Mesothelial cell of epicardium (in vitro differentiated cells): Measurements from ENCODE around the gene TBX1. TPM values are rescaled to one million over a fixed set of nuclear protein-coding genes. Genes with fewer than 3 reads are reported as not detected.
A peak's percentile ranks its signal among the peaks of the same experiment; 100 is the strongest.

ENCODE experiments used
- DNase-seq, 2 experiments: peaks; one replicate each; pipeline ENCODE4 v3.0.0; 2021; ENCODE audit warnings: low spot score in 2 of 2; ENCODE audit not compliant: unreplicated experiment in 2 of 2
- H3K27ac Mint-ChIP-seq: 2 replicates; pipeline ENCODE4 v1.8.0; 2021; ENCODE audit warnings: mixed read lengths
- H3K27me3 Mint-ChIP-seq: 2 replicates; pipeline ENCODE4 v1.8.0; 2021; ENCODE audit warnings: low read depth, mixed read lengths
- H3K36me3 Mint-ChIP-seq: 2 replicates; pipeline ENCODE4 v1.8.0; 2021; ENCODE audit warnings: mixed read lengths
- H3K4me1 Mint-ChIP-seq: 2 replicates; pipeline ENCODE4 v1.8.0; 2021; ENCODE audit warnings: mixed read lengths
- H3K4me3 Mint-ChIP-seq: 2 replicates; pipeline ENCODE4 v1.8.0; 2021; ENCODE audit warnings: mild to moderate bottlenecking, moderate library complexity, mixed read lengths
- H3K9me3 Mint-ChIP-seq: 2 replicates; pipeline ENCODE4 v1.8.0; 2021; ENCODE audit warnings: mixed read lengths
- total RNA-seq: library from RNA; stranded (reverse); gene quantifications from 3 replicates; pipeline ENCODE4 v1.2.1, GENCODE V29; 2021
- TF ChIP-seq, protein P1 (sequence below): fragments of 200-600 bp; sonication (generic); IDR thresholded peaks from one replicate; pipeline ENCODE4 v1.5.0; 2021; ENCODE audit warnings: antibody characterized with exemption; ENCODE audit not compliant: unreplicated experiment

TBX1 gene
- total RNA-seq, 1 donor from 2014 or later = 0.45 TPM

DNA sequence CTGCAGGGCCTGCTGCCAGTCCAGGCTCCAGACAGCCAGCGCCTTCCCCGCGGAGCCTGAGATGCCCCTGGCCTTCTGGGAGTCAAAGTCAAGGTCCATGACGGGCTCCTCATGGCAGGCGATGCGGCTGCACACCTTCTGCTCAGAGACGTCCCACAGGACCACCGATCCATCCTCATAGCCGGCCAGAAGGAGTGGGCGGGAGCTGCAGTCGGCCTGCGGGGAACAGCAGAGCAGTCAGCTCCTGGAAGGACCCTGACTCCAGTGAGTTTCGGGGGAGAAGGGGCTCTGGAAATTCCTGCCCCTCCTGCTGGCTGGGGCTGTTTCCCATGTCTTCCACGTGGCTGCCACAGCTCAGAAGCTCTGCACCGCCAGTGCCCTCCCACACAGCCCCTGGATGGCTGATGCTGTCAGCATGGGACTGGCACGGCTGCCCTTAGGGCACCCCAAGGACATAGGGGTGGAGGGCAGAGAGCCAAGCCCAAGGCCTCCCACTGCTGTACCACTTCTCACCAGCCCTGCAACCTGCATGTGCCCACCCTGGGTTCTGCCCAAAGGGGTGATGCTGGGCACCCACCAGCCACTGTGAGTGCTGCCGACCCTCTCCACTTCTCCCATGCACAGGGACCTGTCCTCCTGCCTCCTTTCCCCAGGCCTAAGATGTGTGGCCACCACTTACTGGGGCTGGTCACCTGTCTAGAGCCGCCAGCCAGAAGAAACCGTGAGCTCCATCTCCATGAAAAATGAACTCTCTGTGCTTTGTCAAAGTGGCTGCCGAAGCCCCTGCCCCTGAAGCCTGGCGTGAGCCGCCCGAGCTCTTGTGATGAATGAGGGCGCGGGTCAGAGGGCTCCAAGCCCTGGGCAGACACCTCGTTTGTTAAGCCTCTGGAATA is 41.7 kb downstream of the TBX1 start:
- Mint-ChIP-seq H3K4me3 (no peak overlapping the region), H3K4me1 (peaks cover 14% of the 10 kb centered on the region), H3K27ac (no peak overlapping the region), H3K36me3 (peaks cover 3% of the 10 kb centered on the region), H3K27me3 (no peaks in the 10 kb centered on the region), H3K9me3 (no peaks in the 10 kb centered on the region)
- TF ChIP-seq, protein P1, sequence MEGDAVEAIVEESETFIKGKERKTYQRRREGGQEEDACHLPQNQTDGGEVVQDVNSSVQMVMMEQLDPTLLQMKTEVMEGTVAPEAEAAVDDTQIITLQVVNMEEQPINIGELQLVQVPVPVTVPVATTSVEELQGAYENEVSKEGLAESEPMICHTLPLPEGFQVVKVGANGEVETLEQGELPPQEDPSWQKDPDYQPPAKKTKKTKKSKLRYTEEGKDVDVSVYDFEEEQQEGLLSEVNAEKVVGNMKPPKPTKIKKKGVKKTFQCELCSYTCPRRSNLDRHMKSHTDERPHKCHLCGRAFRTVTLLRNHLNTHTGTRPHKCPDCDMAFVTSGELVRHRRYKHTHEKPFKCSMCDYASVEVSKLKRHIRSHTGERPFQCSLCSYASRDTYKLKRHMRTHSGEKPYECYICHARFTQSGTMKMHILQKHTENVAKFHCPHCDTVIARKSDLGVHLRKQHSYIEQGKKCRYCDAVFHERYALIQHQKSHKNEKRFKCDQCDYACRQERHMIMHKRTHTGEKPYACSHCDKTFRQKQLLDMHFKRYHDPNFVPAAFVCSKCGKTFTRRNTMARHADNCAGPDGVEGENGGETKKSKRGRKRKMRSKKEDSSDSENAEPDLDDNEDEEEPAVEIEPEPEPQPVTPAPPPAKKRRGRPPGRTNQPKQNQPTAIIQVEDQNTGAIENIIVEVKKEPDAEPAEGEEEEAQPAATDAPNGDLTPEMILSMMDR = no peak
- no peak for DNase-seq

DNA sequence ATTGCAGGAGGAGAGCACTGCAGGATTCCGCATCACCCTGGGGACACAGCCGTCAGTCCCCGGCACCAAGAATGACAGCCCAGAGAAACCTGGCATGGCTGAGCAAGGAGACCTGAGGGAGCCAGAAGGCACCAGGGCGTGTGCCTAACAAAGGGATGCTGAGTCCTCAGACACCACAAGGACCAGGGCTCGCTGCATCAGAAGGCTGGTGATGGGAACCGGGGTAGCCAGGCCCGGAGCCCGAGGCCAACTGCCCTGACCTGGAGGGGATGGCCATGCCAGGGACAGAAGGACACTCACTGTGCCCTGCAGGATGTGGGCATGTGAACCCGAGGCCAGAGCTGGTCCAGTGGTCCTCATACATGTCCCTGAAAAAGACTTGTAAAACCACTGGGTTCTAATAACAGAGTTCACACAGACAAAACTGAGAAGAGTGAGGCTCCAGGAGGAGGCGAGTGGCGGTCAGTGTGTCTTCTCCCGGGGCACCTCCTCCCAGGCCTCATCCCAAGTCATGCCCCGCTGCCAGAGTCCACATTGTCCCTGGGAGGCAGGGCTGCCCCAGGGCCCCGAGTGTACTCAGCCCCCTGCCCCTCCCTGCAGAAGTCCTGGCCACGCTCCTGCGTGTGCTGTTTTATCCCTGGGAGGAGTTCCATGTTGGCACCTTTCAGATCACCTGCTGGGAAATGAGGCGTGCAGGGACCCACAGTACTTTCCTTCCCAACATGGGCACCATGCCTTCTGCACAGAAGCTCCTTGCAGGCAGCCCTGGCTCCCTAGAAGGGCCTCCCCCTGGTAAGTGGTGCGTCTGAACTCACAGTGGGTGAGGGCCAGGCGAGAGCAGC is 42.5 kb downstream of the TBX1 start:
- no peak overlapping the region for H3K27ac Mint-ChIP-seq
- H3K4me3 Mint-ChIP-seq = no peak overlapping the region
- H3K9me3 Mint-ChIP-seq = no peaks in the 10 kb centered on the region
- H3K27me3 Mint-ChIP-seq = no peaks in the 10 kb centered on the region
- H3K4me1 Mint-ChIP-seq = peaks cover 16% of the 10 kb centered on the region
- no peak for DNase-seq
- TF ChIP-seq, protein P1 = no peak
- H3K36me3 Mint-ChIP-seq = peaks cover 3% of the 10 kb centered on the region

DNA sequence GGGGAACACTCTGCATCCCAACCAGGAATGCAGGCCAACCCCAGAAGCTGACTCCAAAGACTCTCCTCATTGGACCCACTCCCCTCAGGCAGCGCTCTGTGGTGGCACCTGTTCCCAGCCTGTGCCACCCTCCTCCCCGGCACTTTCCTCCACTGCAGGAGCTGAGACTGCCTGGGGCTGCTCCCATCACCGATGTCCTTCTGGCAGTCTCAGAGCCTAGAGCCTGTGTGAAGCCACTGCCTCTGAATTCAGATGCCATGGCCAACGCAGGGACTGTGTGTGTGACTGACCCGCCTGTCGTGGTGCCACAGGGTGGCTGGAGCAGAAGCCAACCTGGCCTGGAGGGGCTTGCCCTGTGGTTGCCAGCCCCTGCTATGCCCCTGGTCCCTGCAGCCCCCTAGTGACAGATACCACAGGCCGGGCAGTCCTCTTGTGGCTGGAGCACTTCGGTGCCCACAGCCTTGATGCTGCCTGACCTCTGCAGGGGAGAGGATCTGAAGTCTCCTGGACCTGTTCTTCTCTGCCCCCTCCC is 43.2 kb downstream of the TBX1 start:
- Mint-ChIP-seq H3K27me3 (no peaks in the 10 kb centered on the region), H3K27ac (no peak overlapping the region), H3K9me3 (no peaks in the 10 kb centered on the region), H3K4me3 (no peak overlapping the region), H3K36me3 (peaks cover 3% of the 10 kb centered on the region), H3K4me1 (peaks cover 13% of the 10 kb centered on the region)
- no peak for DNase-seq
- TF ChIP-seq, protein P1 = no peak

DNA sequence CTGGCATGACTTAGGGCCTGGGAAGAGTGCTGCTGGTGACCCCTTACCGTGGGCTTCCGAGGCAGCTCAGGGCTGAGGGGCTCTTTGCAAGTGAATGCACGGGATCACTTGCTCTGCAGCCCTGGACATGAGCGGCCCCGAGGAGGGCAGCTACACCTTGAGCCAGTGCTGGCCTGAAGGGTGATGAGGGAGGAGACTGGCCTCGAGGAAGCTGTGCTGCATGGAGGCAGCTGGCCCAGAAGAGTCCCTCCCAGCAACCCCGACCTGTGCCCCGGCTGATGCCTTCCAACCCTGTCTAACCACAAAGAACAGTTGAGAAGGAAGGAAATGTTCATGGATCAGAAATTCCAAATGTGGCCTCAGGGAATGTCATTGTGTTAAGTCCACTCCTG is 45.2 kb downstream of the TBX1 start:
- no peak overlapping the region for H3K27ac Mint-ChIP-seq
- H3K27me3 Mint-ChIP-seq = no peaks in the 10 kb centered on the region
- no peak for DNase-seq
- TF ChIP-seq, protein P1 = no peak
- peaks cover 10% of the 10 kb centered on the region for H3K4me1 Mint-ChIP-seq
- H3K36me3 Mint-ChIP-seq = peaks cover 3% of the 10 kb centered on the region
- H3K4me3 Mint-ChIP-seq = no peak overlapping the region
- no peaks in the 10 kb centered on the region for H3K9me3 Mint-ChIP-seq

DNA sequence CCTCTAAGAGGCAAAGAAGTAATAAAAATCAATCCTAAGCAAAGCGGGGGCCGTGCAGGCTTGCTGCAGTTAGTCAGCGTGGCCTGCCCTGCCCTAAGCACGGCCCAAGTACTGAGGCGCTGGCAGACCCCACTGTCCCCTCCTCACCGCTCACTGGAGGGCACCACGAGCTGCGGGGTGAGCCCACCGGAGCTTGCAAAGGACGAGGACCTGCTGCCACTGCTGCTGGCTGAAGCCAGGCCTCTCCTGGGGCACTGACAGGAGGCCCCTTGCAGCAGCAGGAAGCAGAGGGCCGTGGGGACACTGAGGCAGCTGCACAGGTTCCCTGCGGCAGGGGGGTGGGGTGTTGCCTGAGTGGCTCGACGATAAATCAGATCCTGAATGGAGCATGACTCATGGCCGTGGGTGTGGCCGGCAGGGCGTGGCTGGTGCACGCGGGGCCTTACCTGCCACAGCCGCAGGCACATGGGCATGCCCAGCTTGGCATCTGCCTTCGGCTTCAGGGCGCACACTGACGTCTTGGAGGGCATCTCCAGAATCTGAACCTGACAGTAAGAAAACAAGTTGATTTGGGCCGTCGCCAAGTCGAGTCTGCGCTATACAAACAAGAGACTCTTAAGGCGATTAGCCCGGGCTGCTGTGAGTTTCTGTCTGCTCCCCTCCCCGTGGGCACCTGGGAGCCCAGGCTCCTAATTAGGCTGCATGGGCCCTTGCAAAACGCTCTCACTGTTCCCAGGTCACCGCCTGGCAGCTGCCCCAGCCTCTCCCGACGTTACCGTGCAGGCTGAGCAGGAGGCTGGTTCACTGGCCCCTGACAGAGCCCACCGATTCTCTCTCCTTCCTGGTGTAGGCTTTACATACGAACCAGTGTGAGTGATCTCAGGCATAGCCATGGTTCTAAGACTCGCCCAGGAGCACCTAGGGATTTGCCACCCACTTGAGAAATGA is 45.9 kb downstream of the TBX1 start:
- peaks cover 3% of the 10 kb centered on the region for H3K36me3 Mint-ChIP-seq
- H3K27me3 Mint-ChIP-seq = no peaks in the 10 kb centered on the region
- H3K4me1 Mint-ChIP-seq = peaks cover 15% of the 10 kb centered on the region
- H3K4me3 Mint-ChIP-seq = no peak overlapping the region
- DNase-seq = no peak
- H3K27ac Mint-ChIP-seq = peak overlapping the region; percentile 30
- no peaks in the 10 kb centered on the region for H3K9me3 Mint-ChIP-seq
- TF ChIP-seq, protein P1 = no peak
